ENCODE results near the gene PTP4A1. TPM values are rescaled to one million over a fixed set of nuclear protein-coding genes. Genes with fewer than 3 reads are reported as not detected.

PTP4A1 gene
- total RNA-seq, 2 donors from 2014 or later = 11.5 to 26.7 TPM

- Histone ChIP-seq H3K27ac (peak overlapping the region in 2 of 4 donors; percentile 22 to 100), H3K36me3 (replicated peaks in 1 of 2; ENCODE audit: insufficient read depth in 1 of 2, low read depth in 2 of 2) (peaks cover 13 to 17% of the 10 kb centered on the region in 2 donors), H3K4me3 (no peak overlapping the region), H3K27me3 (no peaks in the 10 kb centered on the region), H3K9me3 (no peaks in the 10 kb centered on the region), H3K4me1 (peaks cover 41% of the 10 kb centered on the region)
- DNase-seq (no peak), ATAC-seq (no peak)
- TF ChIP-seq POLR2A (IDR thresholded peaks at IDR 0.05) = peak in 1 of 3 donors; percentile 14
- TF ChIP-seq CTCF (IDR thresholded peaks at IDR 0.05) = no peak
- intact Hi-C loops (cut with DNase I) = no loop called here
- 92 to 94% methylated on average over 5 of the region's 5 CpGs for WGBS, 2 donors
These were observed 4.9 kb downstream of the PTP4A1 start for GRCh38 chr6:63576985-63577712.

GRCh38 chr6:63578757-63579156 lies 6.5 kb downstream of the PTP4A1 start:
- H3K4me1 ChIP-seq = peaks cover 41% of the 10 kb centered on the region
- TF ChIP-seq CTCF (IDR thresholded peaks at IDR 0.05) (no peak), POLR2A (IDR thresholded peaks at IDR 0.05) (no peak)
- ATAC-seq = no peak
- intact Hi-C loops (cut with DNase I) = no loop called here
- no peaks in the 10 kb centered on the region for H3K9me3 ChIP-seq
- no peak overlapping the region for H3K27ac ChIP-seq
- peaks cover 13 to 17% of the 10 kb centered on the region in 2 donors for H3K36me3 ChIP-seq (replicated peaks in 1 of 2; ENCODE audit: insufficient read depth in 1 of 2, low read depth in 2 of 2)
- no peak for DNase-seq
- H3K27me3 ChIP-seq = no peaks in the 10 kb centered on the region
- WGBS, 2 donors = 95 to 97% methylated on average over 2 of the region's 2 CpGs
- H3K4me3 ChIP-seq = no peak overlapping the region

- TF ChIP-seq CTCF (IDR thresholded peaks at IDR 0.05) = no peak
- TF ChIP-seq POLR2A (IDR thresholded peaks at IDR 0.05) = no peak
- intact Hi-C loops (cut with DNase I) = loop anchor here (10.0 kb wide), 1 partner anchor 185 kb away; no protein-coding TSS in a partner anchor
- ATAC-seq = no peak
- DNase-seq = no peak
- peaks cover 38% of the 10 kb centered on the region for H3K4me1 ChIP-seq
- WGBS, 2 donors = 91 to 96% methylated on average over 6 of the region's 6 CpGs
- no peak overlapping the region for H3K27ac ChIP-seq
- no peak overlapping the region for H3K4me3 ChIP-seq
- H3K36me3 ChIP-seq (replicated peaks in 1 of 2; ENCODE audit: insufficient read depth in 1 of 2, low read depth in 2 of 2) = peaks cover 13 to 17% of the 10 kb centered on the region in 2 donors
- no peaks in the 10 kb centered on the region for H3K9me3 ChIP-seq
- H3K27me3 ChIP-seq = no peaks in the 10 kb centered on the region
These were observed 7.8 kb downstream of the PTP4A1 start for GRCh38 chr6:63579937-63580703.

GRCh38 chr6:63580704-63580961 lies 8.4 kb downstream of the PTP4A1 start:
- H3K36me3 ChIP-seq (replicated peaks in 1 of 2; ENCODE audit: insufficient read depth in 1 of 2, low read depth in 2 of 2) = peaks cover 13 to 17% of the 10 kb centered on the region in 2 donors
- TF ChIP-seq CTCF (IDR thresholded peaks at IDR 0.05) = no peak
- no peak for TF ChIP-seq POLR2A (IDR thresholded peaks at IDR 0.05)
- H3K27me3 ChIP-seq = no peaks in the 10 kb centered on the region
- no peaks in the 10 kb centered on the region for H3K9me3 ChIP-seq
- intact Hi-C loops (cut with DNase I) = loop anchor here (10.0 kb wide), 1 partner anchor 184 kb away; no protein-coding TSS in a partner anchor
- DNase-seq = no peak
- H3K4me3 ChIP-seq = no peak overlapping the region
- H3K4me1 ChIP-seq = peaks cover 37% of the 10 kb centered on the region
- H3K27ac ChIP-seq = no peak overlapping the region
- WGBS, 2 donors = 49 to 62% methylated on average over 3 of the region's 3 CpGs
- no peak for ATAC-seq

All from body of pancreas (tissue), 4 donors.